ENCODE data around the gene FERMT2.

Gene FERMT2, protein sequence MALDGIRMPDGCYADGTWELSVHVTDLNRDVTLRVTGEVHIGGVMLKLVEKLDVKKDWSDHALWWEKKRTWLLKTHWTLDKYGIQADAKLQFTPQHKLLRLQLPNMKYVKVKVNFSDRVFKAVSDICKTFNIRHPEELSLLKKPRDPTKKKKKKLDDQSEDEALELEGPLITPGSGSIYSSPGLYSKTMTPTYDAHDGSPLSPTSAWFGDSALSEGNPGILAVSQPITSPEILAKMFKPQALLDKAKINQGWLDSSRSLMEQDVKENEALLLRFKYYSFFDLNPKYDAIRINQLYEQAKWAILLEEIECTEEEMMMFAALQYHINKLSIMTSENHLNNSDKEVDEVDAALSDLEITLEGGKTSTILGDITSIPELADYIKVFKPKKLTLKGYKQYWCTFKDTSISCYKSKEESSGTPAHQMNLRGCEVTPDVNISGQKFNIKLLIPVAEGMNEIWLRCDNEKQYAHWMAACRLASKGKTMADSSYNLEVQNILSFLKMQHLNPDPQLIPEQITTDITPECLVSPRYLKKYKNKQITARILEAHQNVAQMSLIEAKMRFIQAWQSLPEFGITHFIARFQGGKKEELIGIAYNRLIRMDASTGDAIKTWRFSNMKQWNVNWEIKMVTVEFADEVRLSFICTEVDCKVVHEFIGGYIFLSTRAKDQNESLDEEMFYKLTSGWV

GRCh38 chr14:52950898-52951680, at the start of gene FERMT2:
TSS of gene FERMT2 (minus strand) at chr14:52951050. CDS start at chr14:52950568, 482 bp downstream.
- DNase-seq: peak; percentile 96

- DNase-seq: peak; percentile 77
These were observed 47.6 kb upstream of the FERMT2 start for GRCh38 chr14:52998376-52999015.

GRCh38 chr14:52996493-52996892, 45.6 kb upstream of the FERMT2 start:
- DNase-seq: no peak

- no peak for DNase-seq
These were observed 45.1 kb upstream of the FERMT2 start for GRCh38 chr14:52995998-52996397.

DNA sequence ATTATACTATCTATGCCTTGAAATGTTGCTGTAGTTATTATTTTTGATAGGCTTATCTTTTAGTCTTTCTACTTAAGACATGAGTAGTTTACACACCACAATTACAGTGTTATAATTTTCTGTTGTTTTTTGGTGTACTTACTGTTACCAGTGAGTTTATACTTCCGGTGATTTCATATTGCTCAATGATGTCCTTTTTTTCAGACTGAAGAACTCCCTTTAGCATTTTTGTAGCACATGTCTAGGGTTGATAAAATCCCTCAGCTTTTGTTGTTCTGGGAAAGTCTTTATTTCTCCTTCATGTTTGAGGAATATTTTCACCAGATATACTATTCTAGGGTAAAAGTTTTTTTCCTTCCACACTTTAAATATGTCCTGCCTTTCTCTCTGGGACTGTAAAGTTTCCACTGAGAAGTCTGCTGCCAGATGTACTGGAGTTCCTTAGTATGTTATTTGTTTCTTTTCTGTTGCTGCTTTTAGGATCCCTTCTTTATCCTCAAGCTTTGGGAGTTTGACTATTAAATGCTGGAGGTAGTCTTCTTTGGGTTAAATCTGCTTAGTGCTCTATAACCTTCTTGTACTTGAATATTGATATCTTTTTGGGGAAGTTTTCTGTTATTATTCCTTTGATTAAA, 41.5 kb upstream of the FERMT2 start:
- no peak for DNase-seq

DNA sequence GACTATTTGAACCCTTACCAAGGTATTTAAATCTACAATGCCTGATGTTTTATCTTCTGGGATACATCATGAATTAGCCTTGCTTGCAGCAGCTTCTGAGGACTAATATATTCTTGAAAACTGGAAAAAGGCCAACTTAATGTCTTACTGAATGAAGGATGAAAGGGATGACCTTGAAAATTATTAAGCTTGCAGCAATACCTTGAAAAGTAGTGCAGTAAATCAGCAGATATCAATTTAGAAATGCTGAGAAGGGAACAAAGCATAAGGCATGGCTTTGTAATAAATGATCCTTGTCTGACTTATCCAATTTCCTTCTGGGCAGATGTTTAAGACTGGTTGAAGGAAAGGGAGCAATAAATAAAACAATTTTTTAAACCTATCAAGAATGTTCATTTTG, 37.3 kb upstream of the FERMT2 start:
- no peak for DNase-seq

- DNase-seq: peak; percentile 27
These were observed 36.7 kb upstream of the FERMT2 start for GRCh38 chr14:52987514-52987913.

- no peak for DNase-seq
These were observed 36.2 kb upstream of the FERMT2 start for GRCh38 chr14:52987042-52987441.

- DNase-seq: no peak
These were observed 26.9 kb upstream of the FERMT2 start for GRCh38 chr14:52977798-52978197.

DNA sequence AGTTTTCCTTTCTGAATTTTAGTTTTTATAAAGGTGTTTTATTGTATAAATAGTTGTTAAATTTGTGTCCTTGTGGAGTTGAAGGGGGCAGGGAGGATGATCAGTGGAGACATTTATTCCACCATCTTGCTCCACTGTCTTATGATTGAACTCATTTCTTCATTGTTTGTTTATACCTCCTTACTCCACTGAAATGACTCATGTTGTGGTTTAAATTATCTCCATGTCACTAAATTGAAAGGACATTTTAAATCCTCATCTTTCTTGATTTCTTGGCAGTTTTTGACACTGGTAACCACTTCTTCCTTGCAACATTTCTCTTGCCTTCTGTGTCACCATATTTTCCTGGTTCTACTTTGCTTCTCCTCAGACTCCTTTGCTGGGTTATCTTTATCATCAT, 23.6 kb upstream of the FERMT2 start:
- no peak for DNase-seq

GRCh38 chr14:52961060-52961639, 10.3 kb upstream of the FERMT2 start:
- peak; percentile 54 for DNase-seq

DNA sequence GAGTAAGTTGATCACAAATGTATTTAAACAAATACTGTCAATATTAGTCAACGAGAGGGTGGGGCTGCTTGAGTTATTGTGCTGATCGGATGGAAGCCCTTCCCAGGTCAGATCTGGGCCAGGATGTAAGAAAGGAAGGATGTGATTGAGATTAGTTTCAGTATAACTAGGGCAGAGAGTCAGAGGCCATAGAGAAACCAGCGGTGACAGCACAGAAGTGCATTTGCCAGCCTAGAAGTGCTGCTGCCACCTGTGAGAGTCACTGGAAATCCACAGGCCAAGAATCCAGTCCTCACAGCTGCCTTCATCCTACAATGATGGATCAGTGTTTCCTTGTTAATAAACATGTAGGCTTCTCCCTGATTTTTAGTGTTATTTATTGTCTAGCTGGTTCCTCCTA, 9.8 kb upstream of the FERMT2 start:
- no peak for DNase-seq

DNA sequence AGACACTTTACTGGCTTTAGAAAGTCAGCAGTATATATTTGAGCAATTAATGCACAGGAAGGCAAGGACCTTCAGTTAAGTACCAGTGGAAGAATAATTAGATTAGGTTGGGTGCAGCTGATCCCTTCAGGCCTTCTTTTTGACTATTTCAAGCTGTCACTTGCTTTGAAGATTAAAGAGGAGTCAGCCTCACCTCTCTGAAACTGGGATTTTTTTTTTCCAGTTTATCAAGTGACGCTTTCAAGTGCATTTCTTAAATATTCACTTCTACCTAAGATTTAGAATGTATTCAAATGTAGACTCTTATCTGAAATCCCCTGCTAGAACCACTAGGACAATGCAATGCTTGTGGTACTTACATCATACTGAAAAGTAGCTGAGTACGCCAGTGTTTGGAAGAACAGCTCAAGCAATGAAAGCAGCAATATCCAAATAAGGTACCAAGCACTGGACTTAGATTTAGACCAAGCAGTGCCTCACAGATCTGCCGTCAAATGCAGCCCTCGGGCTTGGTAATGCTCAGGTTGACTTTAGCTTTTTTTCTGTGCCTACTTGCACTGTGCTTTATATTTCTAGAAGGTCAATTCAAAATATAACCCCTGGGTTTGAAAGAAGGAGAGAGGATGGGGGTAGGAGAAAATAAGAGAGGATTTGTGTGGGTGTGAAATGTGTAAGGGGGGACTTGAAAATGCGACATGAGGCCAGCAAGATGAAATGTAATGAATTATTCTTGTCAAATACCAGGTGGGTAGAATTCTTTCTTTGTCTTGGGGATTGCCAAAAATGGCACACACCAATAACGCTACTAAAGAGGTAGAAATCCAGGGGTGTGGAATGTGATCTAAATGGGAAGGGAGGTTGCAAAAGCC, 3.7 kb upstream of the FERMT2 start:
- no peak for DNase-seq

DNA sequence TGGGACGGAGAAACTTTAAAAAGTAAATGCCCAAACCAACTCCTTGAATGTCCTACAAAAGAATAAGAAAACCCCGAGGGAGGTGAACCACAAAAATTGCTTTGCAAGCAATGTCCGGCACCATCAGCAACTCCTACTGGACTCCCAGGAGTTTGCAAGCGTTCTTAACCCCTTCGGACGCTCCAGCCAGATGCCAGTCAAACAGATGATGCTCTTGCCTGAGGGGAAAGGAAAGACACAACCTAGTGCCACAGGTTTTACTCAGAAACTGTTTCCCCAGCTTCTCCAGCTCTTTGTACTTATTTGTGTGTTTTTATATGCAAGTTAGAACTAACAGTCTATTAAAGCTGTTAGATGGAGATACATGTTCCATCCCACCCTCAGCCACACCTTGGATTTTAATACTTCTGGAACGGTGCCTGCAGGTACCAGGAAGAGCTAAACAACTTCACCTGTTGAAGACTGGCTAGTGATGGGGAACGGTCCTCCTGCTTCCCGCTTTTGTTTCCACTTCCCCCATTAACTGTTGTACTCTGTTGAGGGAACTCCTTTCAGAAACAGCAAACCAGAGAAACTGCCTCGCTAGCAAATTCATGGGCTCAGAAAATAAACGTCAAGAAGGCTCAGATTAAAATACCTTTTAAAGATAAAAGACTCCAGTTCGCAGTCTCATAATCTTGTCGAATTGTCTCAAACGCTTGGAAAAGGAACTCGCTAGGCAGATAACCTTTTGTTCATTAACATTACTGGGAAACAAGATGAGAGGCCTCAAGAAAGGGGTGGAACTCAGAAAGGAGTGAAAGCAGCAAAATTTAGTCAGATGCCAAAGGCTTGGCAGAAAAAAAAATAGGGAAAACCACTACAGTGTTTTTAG, 1.1 kb upstream of the FERMT2 start:
- peak; percentile 65 for DNase-seq

DNA sequence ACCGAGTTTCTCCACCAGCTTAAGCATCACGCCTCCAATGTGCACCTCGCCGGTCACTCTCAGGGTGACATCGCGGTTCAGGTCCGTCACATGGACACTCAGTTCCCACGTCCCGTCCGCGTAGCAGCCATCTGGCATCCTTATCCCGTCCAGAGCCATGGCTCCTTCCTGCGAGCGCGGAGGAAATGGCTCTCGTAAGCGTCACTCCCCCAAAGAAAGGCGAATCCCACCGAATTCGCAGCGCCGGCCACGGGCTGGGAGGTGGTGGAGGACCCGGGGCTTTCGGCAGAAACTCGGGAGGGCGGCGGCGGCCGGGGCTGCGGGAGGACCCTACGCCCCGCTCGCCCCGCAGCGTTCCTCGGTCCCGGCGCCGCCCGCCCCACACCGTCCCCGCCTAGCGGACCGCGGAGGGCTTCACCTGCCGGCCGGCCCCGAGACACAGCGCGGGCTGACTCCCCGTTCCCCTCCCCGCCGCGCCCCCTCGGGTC, 396 bp downstream of the FERMT2 start:
- no peak for DNase-seq

DNA sequence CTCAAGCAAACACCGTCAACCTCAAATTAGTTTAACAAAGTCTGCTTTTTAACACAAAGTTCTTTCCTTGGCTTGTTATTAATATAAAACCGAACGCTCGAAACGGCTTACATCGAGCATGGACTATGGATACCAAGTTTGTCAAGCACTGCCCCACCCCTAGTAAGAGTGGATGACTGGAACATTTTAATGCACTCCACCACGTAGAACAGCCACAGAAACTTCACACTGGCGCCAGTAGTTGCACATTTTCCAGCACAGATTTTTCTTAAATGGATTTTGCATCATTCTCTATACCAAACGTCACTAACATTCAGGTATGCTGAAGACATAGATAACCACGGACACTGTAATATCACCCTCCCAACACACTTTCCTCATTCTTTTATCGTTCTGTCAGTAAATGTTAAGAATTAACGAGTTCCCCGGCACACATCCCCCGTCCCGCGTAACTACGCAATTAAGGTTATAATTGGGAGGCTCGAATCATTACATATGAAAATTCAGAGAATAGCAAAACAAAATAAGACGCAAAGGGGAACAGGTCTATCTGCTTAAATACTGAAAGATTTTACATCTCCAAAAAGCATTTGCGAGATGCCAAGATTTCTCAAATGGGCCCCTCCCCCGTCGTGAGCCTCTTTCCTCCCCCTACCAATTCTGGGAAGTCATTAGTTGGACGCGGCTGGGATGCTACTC, 990 bp downstream of the FERMT2 start:
- peak; percentile 88 for DNase-seq

- peak; percentile 15 for DNase-seq
These were observed 1.6 kb downstream of the FERMT2 start for GRCh38 chr14:52949249-52949648.

DNA sequence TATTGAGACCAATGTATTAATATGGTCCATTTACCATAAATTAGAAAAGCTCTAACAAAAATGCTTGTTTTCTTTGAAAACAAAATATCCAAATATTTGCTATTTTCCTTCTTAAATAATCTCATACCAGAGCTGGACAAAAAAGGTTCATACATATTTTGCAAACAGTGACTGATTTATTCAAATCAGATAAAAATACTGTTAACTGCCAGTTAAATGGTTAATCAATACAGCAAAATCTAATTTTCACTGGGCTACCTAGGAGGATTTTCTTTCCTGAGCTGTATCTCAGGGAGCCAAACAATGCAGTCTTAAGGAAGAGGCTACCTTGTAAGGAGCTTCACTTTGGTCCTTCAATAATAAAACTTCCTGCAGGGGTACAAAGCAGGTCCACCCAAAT, 2.0 kb downstream of the FERMT2 start:
- no peak for DNase-seq

- no peak for DNase-seq
These were observed 2.8 kb downstream of the FERMT2 start for GRCh38 chr14:52948039-52948438.

Measured in eye (tissue), 1 donor.